HepG2 (cell line): ENCODE data around the gene SYT11. TPM values are rescaled to one million over a fixed set of nuclear protein-coding genes. Genes with fewer than 3 reads are reported as not detected.

Source experiments
- ATAC-seq: fragments of 200-7000 bp; cut with Tn5 transposase; 3 replicates; pipeline ENCODE4 v1.9.1; 2020; ENCODE audit warnings: mild to moderate bottlenecking, moderate library complexity
- BruUV-seq: library from RNA; stranded (reverse); fragments of 400-500 nt; replicated peaks from 2 replicates; lab custom pipeline; 2021; lab: Mats Ljungman, UMichigan
- CTCF ChIA-PET: fragments of 300-600 bp; formaldehyde crosslinking; extraction: SDS; loops from one replicate; lab custom pipeline; 2021; ENCODE audit warnings: low total read pairs, inconsistent platforms, low intra/inter-chr PET ratio; lab: Yijun Ruan, JAX
- POLR2A ChIA-PET: fragments of 350-600 bp; sonication (Branson Sonifier 250); formaldehyde crosslinking; loops from one replicate; lab custom pipeline; 2020; ENCODE audit warnings: antibody characterized with exemption, inconsistent platforms; lab: Yijun Ruan, JAX
- DNase-seq: peaks from one replicate; pipeline ENCODE4 v3.0.0-alpha.2; 2015; ENCODE audit warnings: low spot score
- FAIRE-seq: peaks from 3 replicates; lab custom pipeline; 2011; peaks lifted over from hg19 to GRCh38; lab: Jason Lieb, UNC
- H2AFZ ChIP-seq: one replicate; pipeline ENCODE4 v1.6.1; 2011; ENCODE audit warnings: low read length, inconsistent platforms
- H3K27ac ChIP-seq: fragments of 300-600 bp; 3 replicates; pipeline ENCODE4 v1.8.0; 2011; ENCODE audit warnings: mixed run types, mild to moderate bottlenecking, mixed read lengths, low read length, inconsistent platforms; ENCODE audit not compliant: insufficient read depth; ENCODE audit errors: extremely low read length
- H3K27me3 ChIP-seq, 2 experiments: fragments of 200-600 bp in 1 of 2; 2 replicates in 1 of 2; 3 replicates in 1 of 2; pipeline versions ENCODE4 v1.6.0 to v1.8.0; 2011; ENCODE audit warnings: low read length in 2 of 2, mild to moderate bottlenecking in 2 of 2, moderate library complexity in 2 of 2, inconsistent platforms in 1 of 2; ENCODE audit not compliant: insufficient read depth in 2 of 2, control insufficient read depth in 1 of 2
- H3K36me3 ChIP-seq, 2 experiments: fragments of 200-600 bp in 1 of 2; replicated peaks in 1 of 2; 2 replicates in 1 of 2; 3 replicates in 1 of 2; pipeline versions ENCODE4 v1.5.1 to v1.8.0; 2011; ENCODE audit warnings: low read length in 2 of 2, inconsistent platforms in 1 of 2; ENCODE audit not compliant: insufficient read depth in 2 of 2, control insufficient read depth in 1 of 2
- H3K4me1 ChIP-seq: 2 replicates; pipeline ENCODE4 v1.5.1; 2012; ENCODE audit warnings: low read length, inconsistent platforms; ENCODE audit not compliant: insufficient read depth
- H3K4me2 ChIP-seq: 2 replicates; pipeline ENCODE4 v1.6.0; 2011; ENCODE audit warnings: low read depth, low read length, inconsistent platforms
- H3K4me3 ChIP-seq, 3 experiments: fragments of 200-600 bp in 1 of 3; sonication (generic), shearing (Covaris generic) in 1 of 3; replicated peaks in 1 of 3; 2 replicates each; pipeline ENCODE4 v1.5.1; 2011 to 2016; ENCODE audit warnings: low read length in 3 of 3, inconsistent platforms in 2 of 3, low read depth in 2 of 3, mild to moderate bottlenecking in 2 of 3, control low read depth in 1 of 3, mixed read lengths in 1 of 3; ENCODE audit not compliant: insufficient read depth in 1 of 3
- H3K79me2 ChIP-seq: one replicate; pipeline ENCODE4 v1.6.1; 2011; ENCODE audit warnings: low read length, inconsistent platforms; ENCODE audit not compliant: insufficient read depth
- H3K9ac ChIP-seq: 2 replicates; pipeline ENCODE4 v1.6.0; 2011; ENCODE audit warnings: mild to moderate bottlenecking, low read depth, low read length, inconsistent platforms; ENCODE audit not compliant: insufficient read depth
- H3K9me3 ChIP-seq: 2 replicates; pipeline ENCODE4 v1.5.1; 2012; ENCODE audit warnings: mild to moderate bottlenecking, low read length
- H4K20me1 ChIP-seq: 2 replicates; pipeline ENCODE4 v1.6.0; 2011; ENCODE audit warnings: inconsistent platforms, mild to moderate bottlenecking, low read length, moderate library complexity; ENCODE audit not compliant: insufficient read depth
- SP140L ChIP-seq: sonication (generic); formaldehyde crosslinking; IDR thresholded peaks from 2 replicates; pipeline ENCODE4 v1.4.0; 2020; ENCODE audit warnings: missing genetic modification reagents, borderline replicate concordance
- TAF15 ChIP-seq: fragments of 200-400 bp; formaldehyde crosslinking; IDR thresholded peaks from one replicate; pipeline ENCODE4 v1.6.1; 2018; ENCODE audit warnings: mild to moderate bottlenecking, low read depth, low read length; ENCODE audit not compliant: poor library complexity, severe bottlenecking
- ZFP90 ChIP-seq: sonication (generic); formaldehyde crosslinking; IDR thresholded peaks from 2 replicates; pipeline ENCODE4 v1.8.0; 2022; ENCODE audit warnings: missing genetic modification reagents, mild to moderate bottlenecking, inconsistent platforms, borderline replicate concordance
- ZNF263 ChIP-seq: sonication (generic); formaldehyde crosslinking; IDR thresholded peaks from 2 replicates; pipeline ENCODE4 v1.4.0; 2020; ENCODE audit warnings: missing genetic modification reagents
- ZNF501 ChIP-seq: sonication (generic); formaldehyde crosslinking; IDR thresholded peaks from 2 replicates; pipeline ENCODE4 v1.5.1; 2020; ENCODE audit warnings: mild to moderate bottlenecking, moderate library complexity, missing genetic modification reagents
- WGBS: methylation state at CpG from one replicate; pipeline ENCODE4 v1.1.6; 2017; ENCODE audit warnings: low lambda C conversion rate; 5-methylcytosine and 5-hydroxymethylcytosine counted together
- in situ Hi-C: cut with HindIII; loops from 2 replicates; pipeline ENCODE4 v1.10.0; 2017; ENCODE audit warnings: low pct_unique_long_range_greater_than_20kb; ENCODE audit not compliant: extremely low pct_ligation_motif_present
- intact Hi-C: fragments of 100-400 bp; cut with micrococcal nuclease; formaldehyde crosslinking; loops from one replicate; pipeline ENCODE4 v1.10.0; 2022; ENCODE audit not compliant: unreplicated experiment
- polyA plus RNA-seq, 8 experiments: library from polyadenylated mRNA; depleted of rRNA in 3 of 8; stranded (reverse) in 7 of 8; unstranded in 1 of 8; fragments of >200 nt; fragmentation: Illumina TruSeq in 4 of 8; extraction: Trizol in 4 of 8; gene quantifications; 2 replicates each; pipeline versions ENCODE4 v1.2.1 to v1.2.3, GENCODE V29; 2011 to 2016; ENCODE audit warnings: low read depth in 4 of 8, missing spikeins in 1 of 8, mixed read lengths in 1 of 8; ENCODE audit not compliant: insufficient read depth in 1 of 8
- total RNA-seq, 5 experiments: library from RNA; depleted of rRNA; stranded (reverse); fragments of >200 nt; fragmentation: Illumina TruSeq; extraction: Trizol; gene quantifications; 2 replicates each; pipeline ENCODE4 v1.2.3, GENCODE V29; 2016; ENCODE audit warnings: low read depth in 1 of 5
- TF ChIP-seq, protein P1 (sequence below): sonication (generic); formaldehyde crosslinking; IDR thresholded peaks from 2 replicates; pipeline ENCODE4 v1.4.0; 2020; ENCODE audit warnings: mild to moderate bottlenecking, missing genetic modification reagents
- TF ChIP-seq, protein P2 (sequence below): sonication (generic); IDR thresholded peaks from 2 replicates; pipeline ENCODE4 v1.6.1; 2016; ENCODE audit warnings: low read depth, borderline replicate concordance
- TF ChIP-seq, protein P3 (sequence below): sonication (generic); formaldehyde crosslinking; IDR thresholded peaks from 2 replicates; pipeline ENCODE4 v1.4.0; 2020; ENCODE audit warnings: mild to moderate bottlenecking, missing genetic modification reagents
- TF ChIP-seq, protein P4 (sequence below): sonication (generic); formaldehyde crosslinking; IDR thresholded peaks from 2 replicates; pipeline ENCODE4 v1.4.0; 2020; ENCODE audit warnings: missing genetic modification reagents
- TF ChIP-seq, protein P5 (sequence below): sonication (generic); formaldehyde crosslinking; IDR thresholded peaks from 2 replicates; pipeline ENCODE4 v1.8.0; 2022; ENCODE audit warnings: mild to moderate bottlenecking, missing genetic modification reagents, borderline replicate concordance

SYT11 gene
- total and polyA plus RNA-seq, 2 of the 13 experiments (the other 11 are each of a cell fraction or from before 2014, with no cell fraction given) = 0.22 to 0.59 TPM

DNA sequence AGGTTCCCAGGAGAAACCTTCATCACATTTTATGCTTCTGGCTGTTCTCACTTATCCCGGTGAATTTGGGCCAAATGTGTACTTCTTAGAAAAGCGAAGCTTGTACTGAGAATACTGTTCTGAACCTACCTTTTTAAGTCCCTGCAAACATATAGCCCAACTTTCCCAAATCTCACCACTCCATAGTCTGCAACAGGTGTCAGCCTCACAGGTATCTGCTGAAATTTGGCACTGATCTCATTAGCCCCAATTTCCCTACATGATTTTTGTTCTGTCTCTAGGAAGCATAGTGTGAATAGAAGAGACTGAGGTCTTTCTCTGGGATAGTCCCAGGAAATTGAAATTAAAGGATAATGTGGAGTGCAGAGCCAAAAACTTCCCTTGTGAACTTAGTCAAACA lies 40.3 kb downstream of the SYT11 start:
- in situ Hi-C loops = no loop called here
- H3K36me3 ChIP-seq = peaks cover 13 to 36% of the 10 kb centered on the region in 2 experiments
- no peak for FAIRE-seq
- TF ChIP-seq, protein P1, sequence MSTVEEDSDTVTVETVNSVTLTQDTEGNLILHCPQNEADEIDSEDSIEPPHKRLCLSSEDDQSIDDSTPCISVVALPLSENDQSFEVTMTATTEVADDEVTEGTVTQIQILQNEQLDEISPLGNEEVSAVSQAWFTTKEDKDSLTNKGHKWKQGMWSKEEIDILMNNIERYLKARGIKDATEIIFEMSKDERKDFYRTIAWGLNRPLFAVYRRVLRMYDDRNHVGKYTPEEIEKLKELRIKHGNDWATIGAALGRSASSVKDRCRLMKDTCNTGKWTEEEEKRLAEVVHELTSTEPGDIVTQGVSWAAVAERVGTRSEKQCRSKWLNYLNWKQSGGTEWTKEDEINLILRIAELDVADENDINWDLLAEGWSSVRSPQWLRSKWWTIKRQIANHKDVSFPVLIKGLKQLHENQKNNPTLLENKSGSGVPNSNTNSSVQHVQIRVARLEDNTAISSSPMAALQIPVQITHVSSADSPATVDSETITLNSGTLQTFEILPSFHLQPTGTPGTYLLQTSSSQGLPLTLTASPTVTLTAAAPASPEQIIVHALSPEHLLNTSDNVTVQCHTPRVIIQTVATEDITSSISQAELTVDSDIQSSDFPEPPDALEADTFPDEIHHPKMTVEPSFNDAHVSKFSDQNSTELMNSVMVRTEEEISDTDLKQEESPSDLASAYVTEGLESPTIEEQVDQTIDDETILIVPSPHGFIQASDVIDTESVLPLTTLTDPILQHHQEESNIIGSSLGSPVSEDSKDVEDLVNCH (CRISPR knock-in tag) = no peak
- TF ChIP-seq, protein P2, sequence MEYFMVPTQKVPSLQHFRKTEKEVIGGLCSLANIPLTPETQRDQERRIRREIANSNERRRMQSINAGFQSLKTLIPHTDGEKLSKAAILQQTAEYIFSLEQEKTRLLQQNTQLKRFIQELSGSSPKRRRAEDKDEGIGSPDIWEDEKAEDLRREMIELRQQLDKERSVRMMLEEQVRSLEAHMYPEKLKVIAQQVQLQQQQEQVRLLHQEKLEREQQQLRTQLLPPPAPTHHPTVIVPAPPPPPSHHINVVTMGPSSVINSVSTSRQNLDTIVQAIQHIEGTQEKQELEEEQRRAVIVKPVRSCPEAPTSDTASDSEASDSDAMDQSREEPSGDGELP = no peak
- TF ChIP-seq, all 625 proteins: peak for 0
- intact Hi-C loops = loop anchor here (10.0 kb wide), 1 partner anchor 1515 kb away; no protein-coding TSS in a partner anchor
- Histone ChIP-seq H3K27ac (no peak overlapping the region), H4K20me1 (no peaks in the 10 kb centered on the region), H3K9me3 (no peaks in the 10 kb centered on the region), H3K79me2 (no peaks in the 10 kb centered on the region), H3K4me2 (no peak overlapping the region), H3K4me3 (no peak overlapping the region), H3K4me1 (no peaks in the 10 kb centered on the region), H3K9ac (no peak overlapping the region), H2AFZ (no peak overlapping the region), H3K27me3 (no peaks in the 10 kb centered on the region)
- DNase-seq (no peak), ATAC-seq (no peak)
- 95% methylated on average over 2 of the region's 2 CpGs for WGBS
- ChIA-PET POLR2A (no interaction called here), CTCF (no interaction called here)
- no TSS peak for BruUV-seq

DNA sequence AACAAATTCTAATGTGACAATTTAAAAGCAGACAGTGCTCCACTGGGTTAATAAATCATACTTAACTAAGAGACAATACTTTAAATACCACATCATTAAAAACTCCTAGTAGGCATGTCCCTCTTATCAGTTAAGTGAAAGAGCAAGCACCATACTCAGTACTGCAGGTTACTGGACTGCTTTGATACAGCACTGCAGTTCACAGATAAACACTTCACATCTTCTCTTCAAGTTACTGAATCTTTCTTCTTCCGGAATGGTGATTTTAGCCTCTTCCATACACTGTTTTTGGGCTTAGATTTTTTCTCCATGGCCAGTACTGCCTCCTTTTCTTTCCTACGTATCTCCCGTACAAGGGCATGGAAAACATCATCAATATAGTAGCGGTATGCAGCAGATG lies 40.8 kb downstream of the SYT11 start:
- Histone ChIP-seq H3K4me2 (no peak overlapping the region), H3K4me3 (no peak overlapping the region), H3K9ac (no peak overlapping the region), H3K36me3 (peaks cover 15 to 41% of the 10 kb centered on the region in 2 experiments), H3K4me1 (no peaks in the 10 kb centered on the region), H3K27me3 (no peaks in the 10 kb centered on the region), H3K9me3 (no peaks in the 10 kb centered on the region), H3K79me2 (no peaks in the 10 kb centered on the region), H4K20me1 (no peaks in the 10 kb centered on the region), H2AFZ (no peak overlapping the region), H3K27ac (no peak overlapping the region)
- no peak for ATAC-seq
- ChIA-PET CTCF (no interaction called here), POLR2A (no interaction called here)
- no peak for DNase-seq
- no TSS peak for BruUV-seq
- intact Hi-C loops = no loop called here
- FAIRE-seq = no peak
- 99% methylated on average over 4 of the region's 4 CpGs for WGBS
- in situ Hi-C loops = no loop called here
- no peak for TF ChIP-seq ZFP90
- TF ChIP-seq ZNF501 = no peak
- TF ChIP-seq, protein P3, sequence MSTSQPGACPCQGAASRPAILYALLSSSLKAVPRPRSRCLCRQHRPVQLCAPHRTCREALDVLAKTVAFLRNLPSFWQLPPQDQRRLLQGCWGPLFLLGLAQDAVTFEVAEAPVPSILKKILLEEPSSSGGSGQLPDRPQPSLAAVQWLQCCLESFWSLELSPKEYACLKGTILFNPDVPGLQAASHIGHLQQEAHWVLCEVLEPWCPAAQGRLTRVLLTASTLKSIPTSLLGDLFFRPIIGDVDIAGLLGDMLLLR = no peak
- no peak for TF ChIP-seq ZNF263 (CRISPR knock-in tag)
- no peak for TF ChIP-seq SP140L (CRISPR knock-in tag)
- no peak for TF ChIP-seq TAF15
- TF ChIP-seq, protein P4, sequence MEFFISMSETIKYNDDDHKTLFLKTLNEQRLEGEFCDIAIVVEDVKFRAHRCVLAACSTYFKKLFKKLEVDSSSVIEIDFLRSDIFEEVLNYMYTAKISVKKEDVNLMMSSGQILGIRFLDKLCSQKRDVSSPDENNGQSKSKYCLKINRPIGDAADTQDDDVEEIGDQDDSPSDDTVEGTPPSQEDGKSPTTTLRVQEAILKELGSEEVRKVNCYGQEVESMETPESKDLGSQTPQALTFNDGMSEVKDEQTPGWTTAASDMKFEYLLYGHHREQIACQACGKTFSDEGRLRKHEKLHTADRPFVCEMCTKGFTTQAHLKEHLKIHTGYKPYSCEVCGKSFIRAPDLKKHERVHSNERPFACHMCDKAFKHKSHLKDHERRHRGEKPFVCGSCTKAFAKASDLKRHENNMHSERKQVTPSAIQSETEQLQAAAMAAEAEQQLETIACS (CRISPR knock-in tag) = no peak
- TF ChIP-seq, protein P5, sequence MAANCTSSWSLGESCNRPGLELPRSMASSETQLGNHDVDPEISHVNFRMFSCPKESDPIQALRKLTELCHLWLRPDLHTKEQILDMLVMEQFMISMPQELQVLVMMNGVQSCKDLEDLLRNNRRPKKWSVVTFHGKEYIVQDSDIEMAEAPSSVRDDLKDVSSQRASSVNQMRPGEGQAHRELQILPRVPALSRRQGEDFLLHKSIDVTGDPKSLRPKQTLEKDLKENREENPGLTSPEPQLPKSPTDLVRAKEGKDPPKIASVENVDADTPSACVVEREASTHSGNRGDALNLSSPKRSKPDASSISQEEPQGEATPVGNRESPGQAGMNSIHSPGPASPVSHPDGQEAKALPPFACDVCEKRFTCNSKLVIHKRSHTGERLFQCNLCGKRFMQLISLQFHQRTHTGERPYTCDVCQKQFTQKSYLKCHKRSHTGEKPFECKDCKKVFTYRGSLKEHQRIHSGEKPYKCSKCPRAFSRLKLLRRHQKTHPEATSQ = no peak
